Endothelial cell of umbilical vein (primary cell): ENCODE results near the gene PTCD3. TPM values are rescaled to one million over a fixed set of nuclear protein-coding genes. Genes with fewer than 3 reads are reported as not detected.
A peak's percentile ranks its signal among the peaks of the same experiment; 100 is the strongest.

Experiments used
- BruUV-seq: library from RNA; stranded (reverse); fragments of 400-500 nt; replicated peaks from 2 replicates; lab custom pipeline; 2021; lab: Mats Ljungman, UMichigan
- CTCF ChIA-PET: fragments of 300-600, 350-600 bp; sonication (Branson Sonifier 250); formaldehyde crosslinking; loops from one replicate; lab custom pipeline; 2021; ENCODE audit warnings: antibody characterized with exemption, inconsistent platforms; lab: Charles Lee
- POLR2A ChIA-PET: fragments of 300-600, 350-600 bp; sonication (Branson Sonifier 250); formaldehyde crosslinking; loops from one replicate; lab custom pipeline; 2021; ENCODE audit warnings: antibody characterized with exemption, inconsistent platforms; lab: Charles Lee
- DNase-seq: peaks from one replicate; pipeline ENCODE4 v3.0.0-alpha.2; 2011; ENCODE audit warnings: low read depth, low spot score
- FAIRE-seq: peaks from 2 replicates; lab custom pipeline; 2011; peaks lifted over from hg19 to GRCh38; lab: Jason Lieb, UNC
- H2AFZ ChIP-seq: 2 replicates; pipeline ENCODE4 v1.6.0; 2012; ENCODE audit warnings: low read depth, low read length, control low read depth, inconsistent platforms
- H3K27ac ChIP-seq: 2 replicates; pipeline ENCODE4 v1.5.1; 2011; ENCODE audit warnings: low read depth, mild to moderate bottlenecking, control low read depth, low read length, moderate library complexity; ENCODE audit not compliant: insufficient read depth
- H3K27me3 ChIP-seq, 2 experiments: 2 replicates each; pipeline versions ENCODE4 v1.6.0 to v1.6.1; 2011; ENCODE audit warnings: low read length in 2 of 2, mixed read lengths in 1 of 2; ENCODE audit not compliant: control insufficient read depth in 2 of 2, insufficient read depth in 2 of 2
- H3K36me3 ChIP-seq, 2 experiments: 2 replicates in 1 of 2; 3 replicates in 1 of 2; pipeline ENCODE4 v1.5.1; 2011; ENCODE audit warnings: low read length in 2 of 2, mild to moderate bottlenecking in 1 of 2, moderate library complexity in 1 of 2; ENCODE audit not compliant: control insufficient read depth in 2 of 2, insufficient read depth in 2 of 2; ENCODE audit errors: extremely low read depth in 1 of 2
- H3K4me1 ChIP-seq: 3 replicates; pipeline ENCODE4 v1.5.1; 2011; ENCODE audit warnings: mild to moderate bottlenecking, low read length; ENCODE audit not compliant: control insufficient read depth, insufficient read depth; ENCODE audit errors: extremely low read depth
- H3K4me2 ChIP-seq: 2 replicates; pipeline ENCODE4 v1.6.1; 2011; ENCODE audit warnings: low read length, control low read depth, mixed read lengths; ENCODE audit not compliant: insufficient read depth
- H3K4me3 ChIP-seq, 3 experiments: fragments of 200-600 bp in 1 of 3; sonication (generic), shearing (Covaris generic) in 1 of 3; replicated peaks in 1 of 3; 2 replicates each; pipeline ENCODE4 v1.5.1; 2011 to 2016; ENCODE audit warnings: control low read depth in 3 of 3, low read length in 3 of 3, mild to moderate bottlenecking in 2 of 3, inconsistent platforms in 1 of 3, low read depth in 1 of 3, moderate library complexity in 1 of 3; ENCODE audit not compliant: insufficient read depth in 1 of 3
- H3K79me2 ChIP-seq: 2 replicates; pipeline ENCODE4 v1.6.0; 2012; ENCODE audit warnings: low read length, inconsistent platforms; ENCODE audit not compliant: control insufficient read depth, insufficient read depth
- H3K9ac ChIP-seq: replicated peaks from 2 replicates; pipeline ENCODE3; 2011; ENCODE audit warnings: low read length, control low read depth; ENCODE audit not compliant: insufficient read depth; ENCODE audit errors: extremely low read depth
- H3K9me1 ChIP-seq: replicated peaks from 3 replicates; pipeline ENCODE4 v1.6.0; 2011; ENCODE audit warnings: mild to moderate bottlenecking, low read length; ENCODE audit not compliant: control insufficient read depth, insufficient read depth; ENCODE audit errors: extremely low read depth
- H3K9me3 ChIP-seq: replicated peaks from 2 replicates; pipeline ENCODE4 v1.5.1; 2012; ENCODE audit warnings: low read length, inconsistent platforms; ENCODE audit not compliant: control insufficient read depth, insufficient read depth
- H4K20me1 ChIP-seq: replicated peaks from 2 replicates; pipeline ENCODE3; 2011; ENCODE audit warnings: mild to moderate bottlenecking, low read length; ENCODE audit not compliant: control insufficient read depth, insufficient read depth; ENCODE audit errors: extremely low read depth
- EZH2 ChIP-seq: IDR thresholded peaks from 2 replicates; pipeline ENCODE4 v1.6.1; 2012; ENCODE audit warnings: borderline replicate concordance, low read depth, mild to moderate bottlenecking, moderate library complexity, low read length, inconsistent platforms; ENCODE audit not compliant: severe bottlenecking
- FOS ChIP-seq: IDR thresholded peaks from 2 replicates; pipeline ENCODE4 v1.6.1; 2011; ENCODE audit warnings: mild to moderate bottlenecking, low read length, moderate library complexity, borderline replicate concordance; ENCODE audit not compliant: insufficient read depth
- GATA2 ChIP-seq: IDR thresholded peaks from 2 replicates; pipeline ENCODE4 v1.7.0; 2011; ENCODE audit warnings: low read depth, mild to moderate bottlenecking, moderate library complexity, mixed read lengths, low read length; ENCODE audit not compliant: insufficient read length, insufficient read depth
- JUN ChIP-seq: IDR thresholded peaks from 2 replicates; pipeline ENCODE4 v1.6.1; 2011; ENCODE audit warnings: borderline replicate concordance, low read depth; ENCODE audit not compliant: insufficient read length, insufficient read depth
- MAX ChIP-seq: IDR thresholded peaks from 2 replicates; pipeline ENCODE4 v1.6.1; 2011; ENCODE audit not compliant: insufficient read depth, insufficient read length
- MYC ChIP-seq: IDR thresholded peaks from one replicate; pipeline ENCODE4 v1.6.1; 2011; ENCODE audit warnings: mild to moderate bottlenecking, low read depth, low read length
- POLR2A ChIP-seq: IDR thresholded peaks from 2 replicates; pipeline ENCODE4 v1.6.1; 2012; ENCODE audit warnings: low read depth, mild to moderate bottlenecking, control low read depth, low read length
- POLR2AphosphoS5 ChIP-seq: IDR thresholded peaks from 2 replicates; pipeline ENCODE4 v1.6.1; 2012; ENCODE audit warnings: low read depth, mild to moderate bottlenecking, control low read depth, low read length, moderate library complexity; ENCODE audit not compliant: insufficient read depth
- dilution Hi-C: fragments of 300-500 bp; cut with MboI; formaldehyde crosslinking; loops from one replicate; pipeline ENCODE4 v1.15.0; 2019; ENCODE audit warnings: low sequenced_read_pairs; ENCODE audit not compliant: extremely low pct_ligation_motif_present
- intact Hi-C: fragments of 100-400 bp; cut with micrococcal nuclease; formaldehyde crosslinking; loops from one replicate; pipeline ENCODE4 v1.10.0; 2022
- polyA plus RNA-seq, 4 experiments: library from polyadenylated mRNA; depleted of rRNA in 3 of 4; stranded (reverse) in 3 of 4; unstranded in 1 of 4; fragments of >200 nt; gene quantifications; 2 replicates each; pipeline versions ENCODE4 v1.2.1 to v1.2.3, GENCODE V29; 2011 to 2012; ENCODE audit warnings: missing spikeins in 1 of 4
- total RNA-seq: library from RNA; stranded (reverse); gene quantifications from 2 replicates; pipeline ENCODE4 v1.2.3, GENCODE V29; 2021
- TF ChIP-seq, protein P1 (sequence below), 2 donors: IDR thresholded peaks; 1 replicate in 1 of 2; 2 replicates in 1 of 2; pipeline ENCODE4 v1.5.1; 2011; ENCODE audit warnings: low read length in 2 of 2, mild to moderate bottlenecking in 2 of 2, moderate library complexity in 2 of 2, control low read depth in 1 of 2, inconsistent platforms in 1 of 2, low read depth in 1 of 2; ENCODE audit not compliant: insufficient read depth in 1 of 2; ENCODE audit errors: extremely low read depth in 1 of 2

Gene PTCD3
- total and polyA plus RNA-seq, 2 donors (not counting 3 experiments of a cell fraction or from before 2014, with no cell fraction given), result 30.4 to 96.0 TPM

- Histone ChIP-seq H3K27me3 (no peaks in the 10 kb centered on the region), H3K4me3 (no peak overlapping the region), H3K79me2 (peaks cover 2% of the 10 kb centered on the region), H3K9me1 (no peaks in the 10 kb centered on the region), H4K20me1 (no peaks in the 10 kb centered on the region), H3K4me2 (peak overlapping the region; percentile 31), H3K9me3 (no peaks in the 10 kb centered on the region), H2AFZ (no peak overlapping the region), H3K27ac (peak overlapping the region; percentile 55), H3K4me1 (peaks cover 20% of the 10 kb centered on the region), H3K9ac (peak overlapping the region; percentile 36), H3K36me3 (peaks cover 7 to 14% of the 10 kb centered on the region in 2 experiments)
- ChIA-PET CTCF (interaction anchor here (0.6 to 1.6 kb wide), 2 partner anchors 173 to 235 kb away, joined by 5 to 9 read pairs; no protein-coding TSS in a partner anchor), POLR2A (no interaction called here)
- TF ChIP-seq POLR2AphosphoS5, result no peak
- TF ChIP-seq, protein P1, sequence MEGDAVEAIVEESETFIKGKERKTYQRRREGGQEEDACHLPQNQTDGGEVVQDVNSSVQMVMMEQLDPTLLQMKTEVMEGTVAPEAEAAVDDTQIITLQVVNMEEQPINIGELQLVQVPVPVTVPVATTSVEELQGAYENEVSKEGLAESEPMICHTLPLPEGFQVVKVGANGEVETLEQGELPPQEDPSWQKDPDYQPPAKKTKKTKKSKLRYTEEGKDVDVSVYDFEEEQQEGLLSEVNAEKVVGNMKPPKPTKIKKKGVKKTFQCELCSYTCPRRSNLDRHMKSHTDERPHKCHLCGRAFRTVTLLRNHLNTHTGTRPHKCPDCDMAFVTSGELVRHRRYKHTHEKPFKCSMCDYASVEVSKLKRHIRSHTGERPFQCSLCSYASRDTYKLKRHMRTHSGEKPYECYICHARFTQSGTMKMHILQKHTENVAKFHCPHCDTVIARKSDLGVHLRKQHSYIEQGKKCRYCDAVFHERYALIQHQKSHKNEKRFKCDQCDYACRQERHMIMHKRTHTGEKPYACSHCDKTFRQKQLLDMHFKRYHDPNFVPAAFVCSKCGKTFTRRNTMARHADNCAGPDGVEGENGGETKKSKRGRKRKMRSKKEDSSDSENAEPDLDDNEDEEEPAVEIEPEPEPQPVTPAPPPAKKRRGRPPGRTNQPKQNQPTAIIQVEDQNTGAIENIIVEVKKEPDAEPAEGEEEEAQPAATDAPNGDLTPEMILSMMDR (IDR thresholded peaks at IDR 0.05; ENCODE audit: extremely low read depth in 1 of 2, insufficient read depth in 1 of 2, low read depth in 1 of 2, low read length in 2 of 2), result no peak
- peak; percentile 58 for TF ChIP-seq JUN
- peak; percentile 30 for TF ChIP-seq GATA2
- peak; percentile 61 for TF ChIP-seq FOS
- intact Hi-C loops, result loop anchor here (1.0 kb wide), 1 partner anchor 26 kb away; no protein-coding TSS in a partner anchor
- no TSS peak for BruUV-seq
- DNase-seq (peak; percentile 80), FAIRE-seq (peak; percentile 55)
- dilution Hi-C loops, result no loop called here
Observed at GRCh38 chr2:86062043-86062442, 44.0 kb upstream of the PTCD3 start.

DNA sequence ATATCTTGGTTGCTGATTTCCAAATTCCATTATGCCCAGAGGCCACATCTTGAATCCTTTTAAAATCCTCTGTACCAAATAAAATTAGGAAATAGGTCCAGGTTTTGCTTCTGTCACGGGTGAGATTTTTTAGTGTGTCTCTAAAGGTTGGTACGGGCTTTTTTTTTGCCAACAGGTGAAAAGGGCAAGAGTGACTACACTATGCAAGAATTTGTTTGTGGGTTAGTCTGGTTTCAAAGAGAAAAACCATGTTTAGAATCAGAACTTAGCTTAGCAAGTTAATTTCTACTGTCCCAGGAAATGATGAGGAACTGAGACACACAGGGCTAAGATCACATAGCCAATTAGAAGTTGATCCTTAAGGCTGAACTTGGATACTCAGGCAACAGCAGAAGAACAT, 42.0 kb upstream of the PTCD3 start:
- H3K27me3 ChIP-seq, result no peaks in the 10 kb centered on the region
- dilution Hi-C loops (no loop called here), intact Hi-C loops (no loop called here)
- CTCF ChIA-PET, result interaction anchor here (0.5 kb wide), 1 partner anchor 15 kb away, joined by 3 read pairs; no protein-coding TSS in a partner anchor
- H2AFZ ChIP-seq, result no peak overlapping the region
- FAIRE-seq, result no peak
- peaks cover 15 to 19% of the 10 kb centered on the region in 2 experiments for H3K36me3 ChIP-seq
- H3K4me3 ChIP-seq, result no peak overlapping the region
- H3K27ac ChIP-seq, result no peak overlapping the region
- POLR2A ChIA-PET, result no interaction called here
- no peaks in the 10 kb centered on the region for H4K20me1 ChIP-seq
- no peak for DNase-seq
- no peaks in the 10 kb centered on the region for H3K9me1 ChIP-seq
- no peak overlapping the region for H3K9ac ChIP-seq
- TF ChIP-seq MYC, result no peak
- no peak for TF ChIP-seq POLR2A
- no peak for TF ChIP-seq MAX
- TF ChIP-seq, protein P1 (IDR thresholded peaks at IDR 0.05; ENCODE audit: extremely low read depth in 1 of 2, insufficient read depth in 1 of 2, low read depth in 1 of 2, low read length in 2 of 2), result no peak
- no peak for TF ChIP-seq EZH2
- TF ChIP-seq POLR2AphosphoS5, result no peak
- TF ChIP-seq GATA2, result no peak
- no peak for TF ChIP-seq JUN
- TF ChIP-seq FOS, result no peak
- no peaks in the 10 kb centered on the region for H3K9me3 ChIP-seq
- no TSS peak for BruUV-seq
- H3K4me1 ChIP-seq, result peaks cover 20% of the 10 kb centered on the region
- peaks cover 2% of the 10 kb centered on the region for H3K79me2 ChIP-seq
- H3K4me2 ChIP-seq, result no peak overlapping the region
